Measurements from ENCODE around the gene TADA3. TPM values are rescaled to one million over a fixed set of nuclear protein-coding genes. Genes with fewer than 3 reads are reported as not detected.

The TADA3 gene
- total RNA-seq, 1 donor from 2014 or later, result 63.4 TPM

DNA sequence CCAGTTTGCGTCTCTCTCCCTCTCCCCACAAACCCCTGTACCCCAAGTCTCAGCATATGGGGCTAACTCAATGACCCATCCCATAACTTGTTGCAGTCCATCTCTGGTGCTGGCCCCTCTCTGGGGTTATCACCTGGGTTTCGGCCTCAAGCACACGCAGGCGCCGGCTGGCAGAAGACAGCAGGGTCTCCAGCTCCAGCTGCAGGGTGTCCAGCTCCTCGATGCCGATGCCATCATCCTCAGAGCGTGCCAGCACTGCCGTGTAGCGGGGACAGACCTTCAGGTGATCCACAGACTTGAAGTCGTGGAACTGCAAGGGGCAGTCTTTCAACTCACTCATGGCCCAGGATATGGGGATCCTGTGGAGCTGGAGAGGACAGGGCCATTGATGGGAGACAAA, 1.1 kb downstream of the TADA3 start:
- TF ChIP-seq, protein P1, sequence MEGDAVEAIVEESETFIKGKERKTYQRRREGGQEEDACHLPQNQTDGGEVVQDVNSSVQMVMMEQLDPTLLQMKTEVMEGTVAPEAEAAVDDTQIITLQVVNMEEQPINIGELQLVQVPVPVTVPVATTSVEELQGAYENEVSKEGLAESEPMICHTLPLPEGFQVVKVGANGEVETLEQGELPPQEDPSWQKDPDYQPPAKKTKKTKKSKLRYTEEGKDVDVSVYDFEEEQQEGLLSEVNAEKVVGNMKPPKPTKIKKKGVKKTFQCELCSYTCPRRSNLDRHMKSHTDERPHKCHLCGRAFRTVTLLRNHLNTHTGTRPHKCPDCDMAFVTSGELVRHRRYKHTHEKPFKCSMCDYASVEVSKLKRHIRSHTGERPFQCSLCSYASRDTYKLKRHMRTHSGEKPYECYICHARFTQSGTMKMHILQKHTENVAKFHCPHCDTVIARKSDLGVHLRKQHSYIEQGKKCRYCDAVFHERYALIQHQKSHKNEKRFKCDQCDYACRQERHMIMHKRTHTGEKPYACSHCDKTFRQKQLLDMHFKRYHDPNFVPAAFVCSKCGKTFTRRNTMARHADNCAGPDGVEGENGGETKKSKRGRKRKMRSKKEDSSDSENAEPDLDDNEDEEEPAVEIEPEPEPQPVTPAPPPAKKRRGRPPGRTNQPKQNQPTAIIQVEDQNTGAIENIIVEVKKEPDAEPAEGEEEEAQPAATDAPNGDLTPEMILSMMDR (IDR thresholded peaks at IDR 0.05), result no peak
- Mint-ChIP-seq H3K9me3 (ENCODE audit: unreplicated experiment) (no peaks in the 10 kb centered on the region), H3K36me3 (ENCODE audit: unreplicated experiment) (peaks cover 35% of the 10 kb centered on the region), H3K27ac (ENCODE audit: unreplicated experiment) (peak overlapping the region; percentile 100), H3K27me3 (ENCODE audit: unreplicated experiment) (no peaks in the 10 kb centered on the region), H3K4me1 (ENCODE audit: unreplicated experiment) (peaks cover 28% of the 10 kb centered on the region), H3K4me3 (ENCODE audit: unreplicated experiment) (peak overlapping the region; percentile 95)
- DNase-seq (ENCODE audit: extremely low spot score, unreplicated experiment), result no peak

DNA sequence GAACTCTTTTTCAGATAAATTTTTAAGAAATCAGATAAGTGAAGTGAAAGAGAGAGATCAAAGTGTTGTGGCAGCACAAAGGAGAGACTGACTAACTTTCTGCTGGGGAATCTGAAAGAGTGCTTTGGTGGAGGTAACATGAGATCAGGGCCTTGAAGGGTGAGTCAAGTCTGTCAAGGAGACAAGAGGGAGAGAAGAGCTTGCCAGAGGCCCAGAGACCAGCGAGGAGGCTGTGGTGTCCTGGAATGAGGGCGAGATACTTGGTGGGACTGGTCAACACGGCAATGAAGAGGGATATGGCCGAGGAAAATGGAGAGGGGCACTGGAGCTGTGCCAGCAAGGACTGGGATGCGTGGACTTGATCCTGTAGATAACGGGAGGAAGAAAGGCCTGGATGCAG, 4.6 kb downstream of the TADA3 start:
- TF ChIP-seq, protein P1 (IDR thresholded peaks at IDR 0.05), result no peak
- Mint-ChIP-seq H3K27ac (ENCODE audit: unreplicated experiment) (no peak overlapping the region), H3K4me3 (ENCODE audit: unreplicated experiment) (no peak overlapping the region), H3K27me3 (ENCODE audit: unreplicated experiment) (no peaks in the 10 kb centered on the region), H3K9me3 (ENCODE audit: unreplicated experiment) (no peaks in the 10 kb centered on the region), H3K36me3 (ENCODE audit: unreplicated experiment) (peaks cover 44% of the 10 kb centered on the region), H3K4me1 (ENCODE audit: unreplicated experiment) (peaks cover 14% of the 10 kb centered on the region)
- no peak for DNase-seq (ENCODE audit: extremely low spot score, unreplicated experiment)

DNA sequence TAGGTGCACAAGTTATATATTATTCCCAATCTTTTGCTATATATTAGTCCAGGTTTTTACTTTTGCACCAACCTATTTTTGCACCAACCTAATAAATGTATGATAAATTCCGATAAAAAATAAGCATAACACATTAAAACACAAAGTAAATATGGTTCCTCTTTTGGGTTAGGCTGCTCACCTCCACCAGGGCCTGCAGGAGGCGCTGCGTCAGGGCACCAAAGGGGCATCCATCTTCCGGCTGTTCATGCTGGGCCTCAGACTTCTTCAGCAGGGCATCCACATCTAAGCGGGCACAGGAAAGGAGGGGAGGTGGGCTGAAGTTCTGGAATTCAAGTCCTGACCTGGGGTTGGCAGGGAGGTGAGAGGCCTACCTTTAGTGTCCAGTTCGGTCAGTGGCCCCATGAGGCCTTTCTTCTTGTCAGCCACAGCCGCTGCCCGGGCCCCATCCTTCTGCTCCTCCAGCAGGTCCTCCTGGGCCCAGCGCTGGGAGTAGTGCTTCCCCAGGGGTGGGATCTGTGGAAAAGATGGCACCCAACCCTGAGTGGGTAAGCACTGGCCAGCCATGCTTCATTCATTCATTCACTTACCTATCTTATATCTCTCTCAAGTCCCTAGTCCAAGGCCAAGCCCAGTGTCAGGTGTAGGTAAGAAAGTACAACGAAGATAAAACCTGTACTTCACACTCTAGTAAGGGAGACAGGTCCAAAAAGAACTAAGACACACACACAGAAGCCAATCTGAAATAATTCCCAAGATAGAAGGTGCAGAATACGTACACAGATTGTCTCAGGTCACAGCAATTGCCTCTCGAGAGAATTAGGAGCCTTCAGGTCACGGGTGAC, 5.2 kb downstream of the TADA3 start:
- Mint-ChIP-seq H3K9me3 (ENCODE audit: unreplicated experiment) (no peaks in the 10 kb centered on the region), H3K27ac (ENCODE audit: unreplicated experiment) (no peak overlapping the region), H3K36me3 (ENCODE audit: unreplicated experiment) (peaks cover 48% of the 10 kb centered on the region), H3K27me3 (ENCODE audit: unreplicated experiment) (no peaks in the 10 kb centered on the region), H3K4me1 (ENCODE audit: unreplicated experiment) (peaks cover 13% of the 10 kb centered on the region), H3K4me3 (ENCODE audit: unreplicated experiment) (no peak overlapping the region)
- TF ChIP-seq, protein P1 (IDR thresholded peaks at IDR 0.05), result peak; percentile 57
- no peak for DNase-seq (ENCODE audit: extremely low spot score, unreplicated experiment)

DNA sequence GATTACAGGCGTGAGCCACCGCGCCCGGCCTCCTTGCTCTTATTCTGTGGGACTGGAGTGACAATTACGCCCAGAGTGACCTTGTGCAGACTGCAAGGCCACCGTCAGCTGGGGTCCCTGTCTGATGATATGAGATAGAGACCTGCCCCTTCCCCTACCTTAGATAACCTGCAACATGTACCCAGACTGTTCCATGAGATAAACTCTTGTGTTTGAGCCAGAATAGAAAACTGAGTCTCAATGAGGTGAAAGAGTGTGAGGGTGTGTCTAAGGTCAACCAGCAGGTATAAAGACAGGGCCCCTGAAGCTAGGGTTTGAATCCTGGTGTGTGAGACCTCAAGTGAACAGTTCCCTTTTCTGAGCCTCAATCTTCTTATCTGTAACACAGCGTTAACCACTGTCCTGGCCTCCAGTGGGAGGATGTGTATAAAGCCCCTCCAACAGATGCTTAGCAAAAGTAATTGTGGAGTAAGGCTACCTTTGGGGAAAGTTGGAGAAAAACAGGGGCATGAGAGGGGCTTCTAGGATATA, 6.0 kb downstream of the TADA3 start:
- no peak for DNase-seq (ENCODE audit: extremely low spot score, unreplicated experiment)
- Mint-ChIP-seq H3K9me3 (ENCODE audit: unreplicated experiment) (no peaks in the 10 kb centered on the region), H3K36me3 (ENCODE audit: unreplicated experiment) (peaks cover 49% of the 10 kb centered on the region), H3K27me3 (ENCODE audit: unreplicated experiment) (no peaks in the 10 kb centered on the region), H3K27ac (ENCODE audit: unreplicated experiment) (peak overlapping the region; percentile 31), H3K4me1 (ENCODE audit: unreplicated experiment) (peaks cover 8% of the 10 kb centered on the region), H3K4me3 (ENCODE audit: unreplicated experiment) (no peak overlapping the region)
- TF ChIP-seq, protein P1 (IDR thresholded peaks at IDR 0.05), result no peak

DNA sequence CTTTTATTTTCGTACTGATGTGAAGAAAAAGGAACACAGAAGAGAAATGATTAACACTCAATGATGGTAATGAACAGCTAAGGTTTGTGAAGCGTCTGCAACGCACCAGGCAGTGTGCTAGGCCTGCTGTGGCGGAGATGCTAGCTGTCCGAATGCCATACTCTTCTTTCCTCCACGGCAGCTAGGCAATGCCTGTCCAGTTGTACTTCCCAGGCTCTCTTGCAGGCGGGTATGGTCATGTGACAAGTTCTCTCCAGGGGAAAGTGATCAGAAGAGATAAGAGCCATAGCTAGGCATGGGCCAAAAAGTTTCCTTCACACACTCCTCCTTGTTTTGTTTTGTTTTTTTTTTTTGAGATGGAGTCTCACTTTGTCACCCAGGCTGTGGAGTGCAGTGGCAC, 6.7 kb downstream of the TADA3 start:
- H3K27me3 Mint-ChIP-seq (ENCODE audit: unreplicated experiment), result no peaks in the 10 kb centered on the region
- H3K4me3 Mint-ChIP-seq (ENCODE audit: unreplicated experiment), result no peak overlapping the region
- DNase-seq (ENCODE audit: extremely low spot score, unreplicated experiment), result no peak
- peaks cover 3% of the 10 kb centered on the region for H3K4me1 Mint-ChIP-seq (ENCODE audit: unreplicated experiment)
- H3K36me3 Mint-ChIP-seq (ENCODE audit: unreplicated experiment), result peaks cover 52% of the 10 kb centered on the region
- TF ChIP-seq, protein P1 (IDR thresholded peaks at IDR 0.05), result no peak
- no peak overlapping the region for H3K27ac Mint-ChIP-seq (ENCODE audit: unreplicated experiment)
- no peaks in the 10 kb centered on the region for H3K9me3 Mint-ChIP-seq (ENCODE audit: unreplicated experiment)

All from osteocyte (in vitro differentiated cells).